ENCODE results near the gene FNBP1.

The FNBP1 gene

GRCh38 chr9:130042885-130043653 lies at the start of gene FNBP1:
Gene FNBP1 (minus strand): TSS chr9:130043189. CDS start chr9:130042975, 214 bp downstream.
- peak; percentile 43 to 55 for DNase-seq

GRCh38 chr9:130090915-130091314 lies 47.9 kb upstream of the FNBP1 start:
- DNase-seq: no peak

GRCh38 chr9:130089141-130089540 lies 46.2 kb upstream of the FNBP1 start:
- DNase-seq: no peak

- DNase-seq: no peak
Observed at GRCh38 chr9:130088051-130088450, 45.1 kb upstream of the FNBP1 start.

DNA sequence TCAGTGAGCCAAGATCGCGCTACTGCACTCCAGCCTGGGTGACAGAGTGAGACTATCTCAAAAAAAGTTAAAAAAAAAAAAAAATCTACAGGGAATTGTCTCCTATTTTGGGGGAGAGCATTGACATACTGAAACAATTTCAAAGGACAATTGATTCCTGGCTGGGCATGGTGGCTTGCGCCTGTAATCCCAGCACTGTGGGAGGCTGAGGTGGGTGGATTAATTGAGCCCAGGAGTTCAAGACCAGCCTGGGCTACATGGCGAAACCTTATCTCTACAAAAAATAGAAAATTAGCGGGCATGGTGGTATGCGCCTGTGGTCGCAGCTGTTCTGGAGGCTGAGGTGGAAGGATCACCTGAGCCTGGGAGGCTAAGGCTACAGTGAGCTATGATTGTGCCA lies 41.3 kb upstream of the FNBP1 start:
- no peak for DNase-seq

GRCh38 chr9:130078547-130078946 lies 35.6 kb upstream of the FNBP1 start:
- DNase-seq: no peak

GRCh38 chr9:130073373-130073772 lies 30.4 kb upstream of the FNBP1 start:
- no peak for DNase-seq

- DNase-seq: no peak
Observed at GRCh38 chr9:130072515-130073235, 29.7 kb upstream of the FNBP1 start.

DNA sequence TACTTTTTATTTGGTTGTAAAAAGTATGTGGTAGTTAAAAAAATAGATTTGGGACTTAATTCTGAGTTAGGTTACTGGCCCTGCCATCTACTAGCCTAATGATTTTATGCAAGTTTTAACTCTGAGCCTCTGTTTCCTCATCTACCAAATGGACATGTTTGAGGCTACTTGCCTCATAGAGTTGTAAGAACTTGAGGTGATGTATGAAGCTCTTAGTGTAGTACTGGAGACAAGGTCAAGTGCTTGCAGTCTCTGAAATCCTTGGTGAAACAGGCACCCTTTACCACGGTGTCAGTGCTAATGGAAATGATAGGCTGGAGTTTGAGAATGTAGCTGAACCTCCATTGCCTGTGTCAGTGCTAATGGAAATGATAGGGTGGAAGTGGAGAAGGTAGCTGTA lies 26.1 kb upstream of the FNBP1 start:
- DNase-seq: no peak

- no peak for DNase-seq
Observed at GRCh38 chr9:130064621-130065020, 21.6 kb upstream of the FNBP1 start.

DNA sequence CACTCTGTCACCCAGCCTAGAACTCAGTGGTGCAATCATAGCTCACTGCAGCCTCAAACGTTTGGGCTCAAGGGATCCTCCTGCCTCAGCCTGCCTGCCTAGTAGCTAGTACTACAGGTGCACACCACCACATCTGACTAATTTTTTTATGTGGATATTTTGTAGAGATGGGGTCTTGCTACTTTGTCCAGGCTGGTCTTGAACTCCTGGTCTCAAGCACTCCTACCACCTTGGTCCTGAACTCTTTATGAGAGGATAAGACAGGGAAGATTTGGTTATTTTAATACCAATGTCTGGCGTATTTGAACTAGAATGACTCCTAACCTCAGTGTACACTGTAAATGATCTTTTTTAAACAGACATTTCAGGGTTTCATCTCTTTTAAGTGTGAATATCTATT lies 19.8 kb upstream of the FNBP1 start:
- DNase-seq: no peak

GRCh38 chr9:130060296-130060695 lies 17.3 kb upstream of the FNBP1 start:
- no peak for DNase-seq

GRCh38 chr9:130058887-130059286 lies 15.9 kb upstream of the FNBP1 start:
- no peak for DNase-seq

DNA sequence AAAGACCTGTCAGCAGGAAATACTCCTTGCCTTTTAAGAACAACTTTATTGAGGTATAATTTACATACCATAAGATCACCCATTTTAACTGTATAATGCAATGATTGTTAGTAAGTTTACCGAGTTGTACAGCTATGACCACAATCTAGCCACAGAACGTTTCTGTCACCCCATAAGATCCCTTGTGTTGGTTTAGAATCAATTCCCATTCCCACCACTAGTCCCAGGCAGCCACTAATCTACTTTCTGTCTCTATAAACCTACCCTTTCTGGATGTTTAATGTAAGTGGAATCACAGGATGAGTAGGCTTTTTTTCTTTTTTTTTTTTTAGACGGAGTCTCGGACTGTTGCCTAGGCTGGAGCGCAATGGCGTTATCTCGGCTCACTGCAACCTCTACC lies 15.2 kb upstream of the FNBP1 start:
- DNase-seq: no peak

- DNase-seq: no peak
Observed at GRCh38 chr9:130054820-130055219, 11.8 kb upstream of the FNBP1 start.

GRCh38 chr9:130054325-130054786 lies 11.4 kb upstream of the FNBP1 start:
- DNase-seq: no peak

DNA sequence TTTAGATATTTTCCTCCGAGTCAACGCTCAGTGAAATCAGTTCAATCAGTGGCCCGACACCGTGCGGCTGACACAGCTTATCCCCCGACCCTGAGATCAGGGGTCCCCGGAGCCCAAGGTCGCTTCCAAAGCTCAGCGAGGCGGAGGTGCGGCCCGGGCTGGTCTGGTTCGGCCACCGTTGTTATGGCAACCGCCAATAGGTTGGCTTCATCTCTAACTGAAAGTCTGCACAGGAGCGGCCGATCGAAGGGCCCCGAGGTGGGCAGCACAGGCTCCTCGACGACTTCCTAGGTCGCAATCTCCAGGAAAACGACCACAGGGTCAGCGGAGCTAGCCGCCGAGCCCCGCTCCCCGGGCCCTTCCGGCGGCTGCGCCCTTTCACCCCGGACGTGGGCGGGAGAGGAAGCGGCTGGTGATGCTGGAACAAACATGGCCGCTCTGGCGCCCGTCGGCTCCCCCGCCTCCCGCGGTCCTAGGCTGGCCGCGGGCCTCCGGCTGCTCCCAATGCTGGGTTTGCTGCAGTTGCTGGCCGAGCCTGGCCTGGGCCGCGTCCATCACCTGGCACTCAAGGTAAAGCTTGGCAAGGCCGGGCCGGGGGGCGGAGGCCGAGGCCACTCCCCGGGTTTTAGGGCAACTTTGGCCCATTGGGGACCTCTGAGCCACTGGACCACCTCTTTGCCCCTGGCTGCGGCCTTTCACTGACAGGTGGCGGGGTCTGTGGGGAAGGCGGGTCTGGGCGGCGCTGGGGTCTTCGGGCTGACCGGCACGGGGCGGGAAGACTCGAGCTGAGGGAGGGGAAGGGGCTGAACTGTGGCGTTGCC lies 10.7 kb upstream of the FNBP1 start, which contains the start of gene GPR107:
Gene GPR107 (plus strand): TSS at position 403 of the 821 bp plus-strand sequence. CDS start 27 bp downstream, at position 430.
- peak; percentile 52 to 63 for DNase-seq

DNA sequence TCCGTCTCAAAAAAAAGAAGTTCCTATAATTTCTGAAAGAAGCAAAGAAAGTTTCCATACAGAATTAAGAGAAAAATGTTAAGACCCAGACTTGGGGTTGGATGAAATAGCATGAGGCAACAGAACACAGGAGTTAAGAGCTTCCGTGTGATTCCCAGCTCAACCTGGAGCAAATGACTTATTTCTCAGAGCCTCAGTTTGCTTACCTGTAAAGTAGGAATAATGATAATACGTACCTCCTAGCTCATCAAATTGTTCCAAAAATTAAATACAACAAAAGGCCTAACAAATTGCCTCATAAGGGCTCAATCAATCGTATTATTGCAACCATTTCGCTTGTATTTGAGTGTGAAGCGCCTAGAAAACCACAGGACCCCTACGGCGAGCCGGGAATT lies 10.1 kb upstream of the FNBP1 start:
- DNase-seq: no peak

DNA sequence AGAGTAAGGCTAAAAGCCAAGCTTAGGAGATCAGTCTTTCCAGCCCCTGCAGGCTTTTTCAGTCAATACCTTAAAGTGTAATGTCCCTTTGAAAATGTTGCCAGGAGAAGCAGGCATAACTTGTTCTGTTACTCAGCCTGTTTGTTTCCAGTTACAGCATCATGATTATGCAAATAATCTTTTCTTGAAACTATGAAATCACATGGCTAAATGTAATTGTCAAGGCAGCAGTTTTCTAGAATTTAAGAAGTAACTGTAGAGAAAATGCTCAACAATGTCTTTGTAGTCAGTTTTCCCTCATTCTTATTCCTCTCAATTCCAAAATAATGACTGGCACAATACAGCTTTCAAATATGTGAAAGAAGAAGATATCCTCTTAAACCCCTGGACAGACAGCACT lies 8.9 kb upstream of the FNBP1 start:
- DNase-seq: no peak

GRCh38 chr9:130050462-130050861 lies 7.5 kb upstream of the FNBP1 start:
- DNase-seq: no peak

DNA sequence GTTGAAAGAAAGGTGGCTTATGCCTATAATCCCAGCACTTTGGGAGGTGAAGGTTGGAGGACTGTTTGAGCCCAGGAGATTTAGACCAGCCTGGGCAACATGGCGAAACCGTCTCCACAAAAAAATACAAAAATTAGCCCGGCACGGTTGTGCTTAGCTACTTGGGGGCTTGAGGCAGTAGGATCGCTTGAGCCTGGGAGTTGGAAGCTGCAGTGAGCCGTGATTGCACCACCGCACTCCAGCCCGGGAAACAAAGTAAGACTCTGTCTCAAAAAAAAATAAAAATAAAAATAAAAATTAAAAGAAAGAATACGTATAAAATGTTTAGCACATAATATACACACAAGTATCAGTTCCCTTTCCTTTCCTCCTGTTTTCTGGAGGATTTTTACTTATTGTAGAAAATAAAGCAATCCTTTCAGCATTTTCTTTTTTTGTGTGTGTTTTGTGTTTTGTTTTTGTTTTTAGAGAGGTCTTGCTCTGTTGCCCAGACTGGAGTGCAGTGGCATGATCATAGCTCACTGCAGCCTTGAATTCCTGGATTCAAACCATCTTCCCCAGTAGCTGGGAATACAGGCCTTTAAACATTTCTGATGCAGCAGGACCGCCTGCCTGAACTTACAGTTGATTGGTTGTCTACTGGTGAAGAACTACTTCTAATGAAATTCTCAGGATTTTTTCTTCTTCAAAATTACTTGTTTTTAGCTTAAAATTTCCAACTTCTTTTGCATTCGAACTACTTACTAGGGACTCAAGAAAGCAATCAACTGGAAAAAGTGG lies 6.6 kb upstream of the FNBP1 start:
- DNase-seq: no peak

GRCh38 chr9:130045725-130046450 lies 2.9 kb upstream of the FNBP1 start:
- no peak for DNase-seq

All from NCI-H1930 (cell line).